GM19397 (cell line): ENCODE results near the gene TMEM37.
A peak's percentile ranks its signal among the peaks of the same experiment; 100 is the strongest.

Source experiments
- ATAC-seq: cut with Tn5 transposase; IDR thresholded peaks from one replicate; pipeline ENCODE4 v1.9.1; 2021; ENCODE audit warnings: mild to moderate bottlenecking, moderate library complexity; ENCODE audit not compliant: unreplicated experiment

Gene TMEM37

GRCh38 chr2:119417908-119418307, 13.7 kb upstream of the TMEM37 start:
- ATAC-seq: no peak

- no peak for ATAC-seq
Measured at GRCh38 chr2:119419065-119419464, 12.6 kb upstream of the TMEM37 start.

GRCh38 chr2:119419803-119420508, 11.7 kb upstream of the TMEM37 start:
- ATAC-seq: no peak

GRCh38 chr2:119421304-119421703, 10.3 kb upstream of the TMEM37 start:
- ATAC-seq: no peak

- ATAC-seq: no peak
Measured at GRCh38 chr2:119421741-119422140, 9.9 kb upstream of the TMEM37 start.

- ATAC-seq: no peak
Measured at GRCh38 chr2:119422360-119423107, 9.1 kb upstream of the TMEM37 start.

- ATAC-seq: no peak
Measured at GRCh38 chr2:119423108-119423444, 8.6 kb upstream of the TMEM37 start.

GRCh38 chr2:119423811-119424210, 7.8 kb upstream of the TMEM37 start:
- no peak for ATAC-seq

GRCh38 chr2:119424284-119425118, 7.2 kb upstream of the TMEM37 start:
- no peak for ATAC-seq

- no peak for ATAC-seq
Measured at GRCh38 chr2:119425119-119425405, 6.6 kb upstream of the TMEM37 start.

GRCh38 chr2:119425620-119426395, 5.8 kb upstream of the TMEM37 start:
- ATAC-seq: no peak

GRCh38 chr2:119426396-119426675, 5.3 kb upstream of the TMEM37 start:
- no peak for ATAC-seq

GRCh38 chr2:119426801-119427395, 4.8 kb upstream of the TMEM37 start:
- ATAC-seq: no peak

- ATAC-seq: no peak
Measured at GRCh38 chr2:119427756-119428155, 3.9 kb upstream of the TMEM37 start.

GRCh38 chr2:119428488-119429224, 3.0 kb upstream of the TMEM37 start:
- no peak for ATAC-seq

- no peak for ATAC-seq
Measured at GRCh38 chr2:119429225-119429981, 2.3 kb upstream of the TMEM37 start.

- ATAC-seq: no peak
Measured at GRCh38 chr2:119430023-119430498, 1.6 kb upstream of the TMEM37 start.

- peak; percentile 19 for ATAC-seq
Measured at GRCh38 chr2:119431976-119432850, 559 bp downstream of the TMEM37 start.
